Activated CD4-positive, alpha-beta T cell treated with anti-CD3 and anti-CD28 coated beads, Interleukin-2, amount 10 ng/mL, durations not matched to agents 24 days and 14 days (primary cell): Measurements from ENCODE around the gene ADAMTS5. TPM values are rescaled to one million over a fixed set of nuclear protein-coding genes. Genes with fewer than 3 reads are reported as not detected.

ENCODE experiments used
- DNase-seq: peaks from one replicate; pipeline ENCODE4 v3.0.0; 2022
- H3K27ac Mint-ChIP-seq: one replicate; pipeline ENCODE4 v1.8.0; 2022; ENCODE audit warnings: mild to moderate bottlenecking, mixed read lengths
- H3K27me3 Mint-ChIP-seq: one replicate; pipeline ENCODE4 v1.8.0; 2022; ENCODE audit warnings: mixed read lengths
- H3K36me3 Mint-ChIP-seq: one replicate; pipeline ENCODE4 v1.8.0; 2022; ENCODE audit warnings: low read depth, mild to moderate bottlenecking, mixed read lengths
- H3K4me1 Mint-ChIP-seq: one replicate; pipeline ENCODE4 v1.8.0; 2021; ENCODE audit warnings: mixed read lengths
- H3K4me3 Mint-ChIP-seq: one replicate; pipeline ENCODE4 v1.8.0; 2022; ENCODE audit warnings: mild to moderate bottlenecking, moderate library complexity, mixed read lengths
- H3K9me3 Mint-ChIP-seq: one replicate; pipeline ENCODE4 v1.8.0; 2021; ENCODE audit warnings: mixed read lengths
- intact Hi-C: fragments of 100-400 bp; cut with micrococcal nuclease; formaldehyde crosslinking; loops from one replicate; pipeline ENCODE4 v1.15.1; 2023
- total RNA-seq: library from RNA; stranded (reverse); gene quantifications from 2 replicates; pipeline ENCODE4 v1.2.3, GENCODE V29; 2022

ADAMTS5 gene
- total RNA-seq, 1 donor from 2014 or later: not detected

GRCh38 chr21:26962621-26963181 is 4.2 kb downstream of the ADAMTS5 start:
- peaks cover 32% of the 10 kb centered on the region for H3K27me3 Mint-ChIP-seq
- no peak overlapping the region for H3K4me3 Mint-ChIP-seq
- no peak overlapping the region for H3K27ac Mint-ChIP-seq
- H3K9me3 Mint-ChIP-seq: no peaks in the 10 kb centered on the region
- H3K4me1 Mint-ChIP-seq: no peaks in the 10 kb centered on the region
- intact Hi-C loops: no loop called here
- H3K36me3 Mint-ChIP-seq: no peaks in the 10 kb centered on the region
- DNase-seq: no peak

- no peak for DNase-seq
- Mint-ChIP-seq H3K36me3 (no peaks in the 10 kb centered on the region), H3K9me3 (no peaks in the 10 kb centered on the region), H3K4me1 (no peaks in the 10 kb centered on the region), H3K27me3 (peaks cover 22% of the 10 kb centered on the region), H3K4me3 (no peak overlapping the region), H3K27ac (no peak overlapping the region)
- intact Hi-C loops: no loop called here
Observed at GRCh38 chr21:26961698-26962097, 5.2 kb downstream of the ADAMTS5 start.

GRCh38 chr21:26958788-26959187 is 8.1 kb downstream of the ADAMTS5 start:
- DNase-seq: no peak
- Mint-ChIP-seq H3K9me3 (no peaks in the 10 kb centered on the region), H3K4me1 (no peaks in the 10 kb centered on the region), H3K27me3 (peaks cover 4% of the 10 kb centered on the region), H3K36me3 (no peaks in the 10 kb centered on the region), H3K4me3 (no peak overlapping the region), H3K27ac (no peak overlapping the region)
- intact Hi-C loops: no loop called here

GRCh38 chr21:26956813-26957212 is 10.1 kb downstream of the ADAMTS5 start:
- Mint-ChIP-seq H3K36me3 (no peaks in the 10 kb centered on the region), H3K9me3 (no peaks in the 10 kb centered on the region), H3K4me3 (no peak overlapping the region), H3K4me1 (no peaks in the 10 kb centered on the region), H3K27me3 (peaks cover under 1% of the 10 kb centered on the region), H3K27ac (no peak overlapping the region)
- no peak for DNase-seq
- intact Hi-C loops: no loop called here

GRCh38 chr21:26956216-26956615 is 10.7 kb downstream of the ADAMTS5 start:
- H3K9me3 Mint-ChIP-seq: no peaks in the 10 kb centered on the region
- H3K36me3 Mint-ChIP-seq: no peaks in the 10 kb centered on the region
- no peaks in the 10 kb centered on the region for H3K4me1 Mint-ChIP-seq
- no peak for DNase-seq
- no peak overlapping the region for H3K4me3 Mint-ChIP-seq
- no peak overlapping the region for H3K27ac Mint-ChIP-seq
- intact Hi-C loops: no loop called here
- no peaks in the 10 kb centered on the region for H3K27me3 Mint-ChIP-seq

- Mint-ChIP-seq H3K36me3 (no peaks in the 10 kb centered on the region), H3K4me1 (no peaks in the 10 kb centered on the region), H3K4me3 (no peak overlapping the region), H3K9me3 (no peaks in the 10 kb centered on the region), H3K27me3 (no peaks in the 10 kb centered on the region), H3K27ac (no peak overlapping the region)
- DNase-seq: no peak
- intact Hi-C loops: no loop called here
Observed at GRCh38 chr21:26954662-26955121, 12.2 kb downstream of the ADAMTS5 start.

- no peak overlapping the region for H3K4me3 Mint-ChIP-seq
- intact Hi-C loops: no loop called here
Observed at GRCh38 chr21:26952374-26953066, 14.4 kb downstream of the ADAMTS5 start.

GRCh38 chr21:26949830-26950229 is 17.1 kb downstream of the ADAMTS5 start:
- intact Hi-C loops: no loop called here
- H3K4me1 Mint-ChIP-seq: no peaks in the 10 kb centered on the region
- H3K27me3 Mint-ChIP-seq: no peaks in the 10 kb centered on the region
- H3K4me3 Mint-ChIP-seq: no peak overlapping the region
- no peaks in the 10 kb centered on the region for H3K36me3 Mint-ChIP-seq
- no peak for DNase-seq
- H3K27ac Mint-ChIP-seq: no peak overlapping the region
- H3K9me3 Mint-ChIP-seq: no peaks in the 10 kb centered on the region

More at GRCh38 chr21:26952374-26953066, 14.4 kb downstream of the ADAMTS5 start:
- Mint-ChIP-seq H3K27ac (no peak overlapping the region), H3K27me3 (no peaks in the 10 kb centered on the region), H3K9me3 (no peaks in the 10 kb centered on the region), H3K36me3 (no peaks in the 10 kb centered on the region), H3K4me1 (no peaks in the 10 kb centered on the region)
- no peak for DNase-seq

- Mint-ChIP-seq H3K4me3 (no peak overlapping the region), H3K9me3 (no peaks in the 10 kb centered on the region), H3K36me3 (no peaks in the 10 kb centered on the region), H3K27ac (no peak overlapping the region), H3K4me1 (no peaks in the 10 kb centered on the region), H3K27me3 (no peaks in the 10 kb centered on the region)
- no peak for DNase-seq
- intact Hi-C loops: no loop called here
Observed at GRCh38 chr21:26948194-26948593, 18.7 kb downstream of the ADAMTS5 start.

GRCh38 chr21:26946744-26947446 is 20.0 kb downstream of the ADAMTS5 start:
- H3K27ac Mint-ChIP-seq: no peak overlapping the region
- H3K4me3 Mint-ChIP-seq: no peak overlapping the region
- no peaks in the 10 kb centered on the region for H3K27me3 Mint-ChIP-seq
- no peaks in the 10 kb centered on the region for H3K36me3 Mint-ChIP-seq
- no peaks in the 10 kb centered on the region for H3K9me3 Mint-ChIP-seq
- intact Hi-C loops: no loop called here
- H3K4me1 Mint-ChIP-seq: no peaks in the 10 kb centered on the region
- no peak for DNase-seq

GRCh38 chr21:26945916-26946675 is 20.8 kb downstream of the ADAMTS5 start:
- no peaks in the 10 kb centered on the region for H3K27me3 Mint-ChIP-seq
- DNase-seq: no peak
- no peaks in the 10 kb centered on the region for H3K36me3 Mint-ChIP-seq
- no peaks in the 10 kb centered on the region for H3K9me3 Mint-ChIP-seq
- intact Hi-C loops: no loop called here
- no peaks in the 10 kb centered on the region for H3K4me1 Mint-ChIP-seq
- no peak overlapping the region for H3K4me3 Mint-ChIP-seq
- H3K27ac Mint-ChIP-seq: no peak overlapping the region

GRCh38 chr21:26943921-26944320 is 23.0 kb downstream of the ADAMTS5 start:
- H3K27ac Mint-ChIP-seq: no peak overlapping the region
- intact Hi-C loops: no loop called here
- H3K4me3 Mint-ChIP-seq: no peak overlapping the region
- no peaks in the 10 kb centered on the region for H3K4me1 Mint-ChIP-seq
- no peaks in the 10 kb centered on the region for H3K9me3 Mint-ChIP-seq
- H3K36me3 Mint-ChIP-seq: no peaks in the 10 kb centered on the region
- no peak for DNase-seq
- H3K27me3 Mint-ChIP-seq: no peaks in the 10 kb centered on the region

GRCh38 chr21:26941421-26941820 is 25.5 kb downstream of the ADAMTS5 start:
- intact Hi-C loops: no loop called here
- H3K9me3 Mint-ChIP-seq: no peaks in the 10 kb centered on the region
- H3K4me1 Mint-ChIP-seq: no peaks in the 10 kb centered on the region
- no peaks in the 10 kb centered on the region for H3K27me3 Mint-ChIP-seq
- no peak overlapping the region for H3K4me3 Mint-ChIP-seq
- H3K27ac Mint-ChIP-seq: no peak overlapping the region
- H3K36me3 Mint-ChIP-seq: no peaks in the 10 kb centered on the region
- DNase-seq: no peak

- intact Hi-C loops: no loop called here
- no peaks in the 10 kb centered on the region for H3K9me3 Mint-ChIP-seq
- no peak overlapping the region for H3K4me3 Mint-ChIP-seq
- no peaks in the 10 kb centered on the region for H3K36me3 Mint-ChIP-seq
- H3K4me1 Mint-ChIP-seq: no peaks in the 10 kb centered on the region
- no peaks in the 10 kb centered on the region for H3K27me3 Mint-ChIP-seq
- no peak for DNase-seq
- no peak overlapping the region for H3K27ac Mint-ChIP-seq
Observed at GRCh38 chr21:26939601-26940111, 27.2 kb downstream of the ADAMTS5 start.
